GM18867 (cell line): ENCODE results near the gene PDE9A.
"Not testable (repeated sequence)": the region's sequence is repeated elsewhere in the genome, so short reads cannot be mapped to it uniquely, and the experiment has no call there.

ENCODE experiments used
- ATAC-seq: cut with Tn5 transposase; IDR thresholded peaks from one replicate; pipeline ENCODE4 v1.9.1; 2021; ENCODE audit warnings: mild to moderate bottlenecking, moderate library complexity; ENCODE audit not compliant: unreplicated experiment

The PDE9A gene

DNA sequence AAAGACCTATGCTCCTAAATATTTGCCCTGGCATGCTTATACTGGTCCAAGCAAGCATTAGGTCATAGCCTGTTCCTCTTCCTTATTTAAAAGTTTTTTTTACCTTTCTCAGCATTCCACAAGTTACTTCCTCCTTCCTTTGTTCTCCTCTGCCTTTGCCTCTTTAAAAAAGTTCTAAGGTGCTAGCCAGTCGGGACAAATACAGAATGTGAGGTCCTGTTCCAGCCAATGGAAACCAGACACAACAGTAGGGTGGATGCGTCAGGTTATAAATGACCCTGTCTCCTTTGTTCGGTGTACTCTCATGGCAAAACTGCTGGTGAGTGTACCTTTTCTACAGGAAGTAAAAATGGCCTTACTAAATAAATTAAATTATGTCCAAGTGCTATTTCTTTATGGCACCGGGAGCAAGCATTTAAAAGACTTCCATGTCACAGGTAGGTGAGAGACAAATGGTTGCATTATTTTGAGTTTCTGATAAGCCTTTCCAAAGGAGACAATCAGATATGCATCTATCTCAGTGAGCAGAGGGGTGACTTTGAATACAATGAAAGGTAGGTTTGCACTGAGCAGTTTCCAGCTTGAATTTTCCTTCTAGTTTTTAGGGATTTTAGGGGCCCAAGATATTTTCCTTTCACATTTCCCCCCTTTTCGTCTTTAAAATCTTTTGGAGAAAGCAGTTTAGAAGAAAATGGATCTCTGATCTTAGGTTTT is 159.3 kb downstream of the PDE9A start:
- not testable (repeated sequence) for ATAC-seq

DNA sequence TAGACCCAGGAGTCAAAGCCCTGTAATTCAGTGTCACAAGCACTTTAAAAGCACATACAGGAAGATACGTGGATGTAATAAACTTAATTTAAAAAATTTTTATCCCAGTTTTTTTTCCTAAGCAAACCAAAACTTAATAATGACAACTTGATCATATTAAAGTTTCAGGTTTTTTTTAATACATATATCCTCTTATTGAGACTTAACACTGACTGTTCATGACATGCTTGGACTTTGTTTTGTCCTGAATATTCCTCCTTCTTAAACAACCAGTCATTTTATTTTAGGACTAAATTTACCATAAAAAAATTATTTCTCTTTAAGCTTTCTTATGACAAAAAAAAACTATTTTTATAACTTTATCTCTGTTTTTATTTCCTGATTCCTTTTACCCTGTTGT is 161.8 kb downstream of the PDE9A start:
- no peak for ATAC-seq

DNA sequence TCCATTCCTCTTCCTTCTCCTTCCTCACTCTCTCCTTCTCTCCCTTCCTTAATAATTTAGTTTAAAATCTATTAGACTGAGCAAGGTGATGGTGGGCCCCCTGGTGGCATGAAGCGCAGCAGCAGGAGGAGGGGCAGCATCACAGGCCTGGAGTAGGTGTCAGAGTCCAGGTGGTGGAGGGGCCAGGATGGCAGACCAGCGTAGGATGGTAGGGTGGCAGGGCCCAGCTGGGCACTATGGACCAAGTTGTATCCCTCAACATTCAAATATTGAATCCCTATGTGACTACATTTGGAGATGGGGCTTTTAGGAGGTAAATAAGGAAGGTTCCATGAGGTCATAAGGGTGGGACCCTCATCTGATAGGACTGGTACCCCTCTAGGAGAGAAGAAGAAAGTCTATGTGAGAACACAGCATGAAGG is 164.9 kb downstream of the PDE9A start:
- ATAC-seq: no peak

DNA sequence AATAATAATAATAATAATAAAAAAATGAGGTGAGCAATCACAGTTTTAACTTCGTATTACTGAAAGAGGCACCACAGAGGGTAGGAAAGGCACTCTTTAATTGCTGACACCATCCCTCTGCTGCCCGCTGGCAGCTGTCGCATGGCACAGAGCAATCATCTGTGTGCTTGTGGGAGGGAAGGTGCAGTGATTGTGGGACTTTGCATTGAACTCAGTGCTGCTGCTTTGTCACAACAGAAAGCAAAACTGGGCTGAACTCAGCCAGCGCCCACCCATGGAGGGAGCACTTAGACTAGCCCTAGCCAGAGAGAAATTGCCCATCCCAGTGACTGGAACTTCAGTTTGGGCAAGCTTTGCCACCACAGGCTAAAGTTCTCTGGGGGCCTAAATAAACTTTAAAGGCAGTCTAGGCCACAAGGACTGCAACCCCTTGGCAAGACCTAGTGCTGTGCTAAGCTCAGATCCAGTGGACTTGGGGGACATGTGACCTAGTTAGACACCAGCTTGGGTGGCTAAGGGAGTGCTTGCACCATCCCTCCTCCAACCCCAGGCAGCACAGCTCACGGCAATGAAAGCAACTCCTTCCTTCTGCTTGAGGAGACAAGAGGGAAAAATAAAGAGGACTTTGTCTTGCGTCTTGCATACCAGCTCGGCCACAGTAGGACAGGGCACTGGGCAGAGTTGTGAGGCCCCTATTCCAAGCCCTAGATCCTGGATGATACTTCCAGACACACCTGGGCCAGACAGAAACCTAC is 166.6 kb downstream of the PDE9A start:
- ATAC-seq: no peak

DNA sequence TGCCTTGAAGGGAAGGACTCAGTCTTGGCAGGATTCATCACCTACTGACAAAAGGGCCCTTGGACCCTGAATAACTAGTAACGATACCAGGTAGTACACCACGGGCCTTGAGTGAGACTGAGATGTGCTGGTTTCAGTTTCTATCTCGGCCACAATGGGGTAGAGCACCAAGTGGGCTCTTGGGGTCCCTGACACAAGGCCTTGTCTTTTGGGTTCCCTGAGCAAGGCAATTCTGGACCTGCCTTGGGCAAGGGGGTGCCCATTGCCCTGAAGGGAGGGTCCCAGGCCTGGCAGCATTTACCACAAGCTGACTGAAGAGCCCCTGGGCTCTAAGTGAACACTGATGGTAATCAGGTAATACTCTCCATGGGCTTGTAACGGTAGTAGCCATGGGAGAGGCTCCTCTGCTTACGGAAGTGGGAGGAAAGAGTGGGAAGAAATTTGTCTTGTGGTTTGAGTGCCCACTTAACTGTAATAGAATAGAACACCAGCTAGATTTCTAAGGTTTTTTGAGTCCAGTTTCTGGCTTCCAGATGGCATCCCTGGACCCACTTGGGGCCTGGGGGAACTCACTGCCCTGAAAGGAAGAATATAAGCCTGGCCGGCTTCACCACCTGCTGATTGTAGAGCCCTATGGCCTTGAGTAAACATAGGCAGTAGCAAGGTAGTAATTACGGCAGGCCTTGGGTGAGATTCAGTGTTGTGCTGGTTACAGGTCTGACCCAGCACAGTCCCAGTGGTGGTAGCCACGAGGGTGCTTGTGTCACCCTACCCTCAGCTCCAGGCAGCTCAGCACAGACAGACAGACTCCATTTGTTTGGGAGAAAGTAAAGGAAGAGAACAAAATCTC is 167.4 kb downstream of the PDE9A start:
- ATAC-seq: no peak
